A549 treated with Hydrocortisone at 1 μM for 4 hours (cell line): ENCODE measurements around the gene LGALS9B. TPM values are rescaled to one million over a fixed set of nuclear protein-coding genes. Genes with fewer than 3 reads are reported as not detected.

Experiments
- total RNA-seq: library from RNA; stranded (reverse); fragments of 200-300 nt; extraction: Qiagen RNA extraction; gene quantifications from 5 replicates; pipeline ENCODE4 v1.2.3, GENCODE V29; 2022

The LGALS9B gene
- total RNA-seq, result not detected in 5 replicates

DNA sequence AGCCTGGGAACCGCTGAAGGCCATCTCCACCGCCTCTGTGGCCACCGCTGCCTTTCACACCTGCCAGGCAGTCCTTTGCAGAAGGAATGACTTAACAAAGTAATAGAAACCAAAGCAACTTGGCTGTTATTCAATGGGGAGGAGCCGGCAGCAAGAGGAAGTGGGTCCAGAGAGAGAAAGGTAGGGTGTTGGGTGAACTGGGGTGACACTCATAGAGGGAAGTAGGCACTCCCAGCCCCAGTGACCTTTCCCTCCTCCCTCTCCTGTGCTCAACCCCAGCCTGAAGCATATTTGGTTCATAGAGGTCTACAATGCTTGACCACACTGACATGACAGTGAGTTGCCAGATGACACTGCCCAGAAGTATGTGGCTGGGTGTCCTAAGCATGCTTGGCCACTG lies at the start of gene LGALS9B:
Gene LGALS9B, minus strand, starts transcription at position 93 of the 400 bp plus-strand sequence. Its CDS starts 69 bp downstream, at position 24.

Other genes starting within 250 kb of the LGALS9B start
- gene CDRT15L2, start 112.2 kb upstream of the LGALS9B start, total RNA-seq, result not detected in 5 replicates